NCI-H187 (cell line): ENCODE measurements around the gene IKZF3.
"Not testable (repeated sequence)": the region's sequence is repeated elsewhere in the genome, so short reads cannot be mapped to it uniquely, and the experiment has no call there.

Experiments
- DNase-seq, 2 experiments: peaks; one replicate each; lab custom pipeline; 2025; lab: John Stamatoyannopoulos, UW

IKZF3 gene

DNA sequence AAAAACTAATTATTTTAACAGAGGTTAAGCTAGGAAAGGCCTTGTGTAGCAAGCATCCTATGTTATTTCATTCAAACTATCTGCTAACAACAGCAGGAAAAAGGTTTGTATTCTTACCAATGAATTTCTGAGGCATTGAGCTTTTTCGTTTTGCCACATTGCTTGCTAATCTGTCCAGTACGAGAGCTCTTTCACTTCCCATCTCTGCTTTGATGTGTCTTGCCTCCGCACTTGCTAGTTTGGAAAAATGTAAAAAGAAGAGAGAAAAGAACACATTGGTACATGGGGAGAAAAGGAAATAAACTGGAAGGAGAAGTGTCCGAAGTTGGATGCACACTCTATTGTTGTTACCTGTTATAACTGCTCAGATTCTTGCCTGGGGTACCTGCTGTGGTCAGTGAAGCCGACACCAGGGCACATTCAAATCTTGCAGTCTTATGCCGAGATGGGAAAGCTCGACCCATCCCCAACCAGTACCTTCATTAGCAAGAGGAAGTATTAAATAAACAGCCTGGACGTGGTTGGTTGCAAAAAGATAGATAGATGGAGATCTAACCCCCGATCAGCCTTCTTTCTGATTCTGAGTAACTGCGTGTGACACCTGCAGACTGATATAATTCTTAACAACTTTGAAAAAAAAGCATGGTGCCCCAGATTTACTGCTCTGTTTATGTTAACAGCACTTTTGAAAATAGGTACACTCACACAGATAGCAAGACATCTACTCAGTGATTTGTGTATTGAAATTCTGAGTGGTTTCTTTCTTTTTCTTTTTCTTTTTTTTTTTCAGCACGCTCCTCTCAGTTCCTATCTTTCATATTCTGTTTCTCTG is 86.4 kb downstream of the IKZF3 start:
- DNase-seq = no peak

DNA sequence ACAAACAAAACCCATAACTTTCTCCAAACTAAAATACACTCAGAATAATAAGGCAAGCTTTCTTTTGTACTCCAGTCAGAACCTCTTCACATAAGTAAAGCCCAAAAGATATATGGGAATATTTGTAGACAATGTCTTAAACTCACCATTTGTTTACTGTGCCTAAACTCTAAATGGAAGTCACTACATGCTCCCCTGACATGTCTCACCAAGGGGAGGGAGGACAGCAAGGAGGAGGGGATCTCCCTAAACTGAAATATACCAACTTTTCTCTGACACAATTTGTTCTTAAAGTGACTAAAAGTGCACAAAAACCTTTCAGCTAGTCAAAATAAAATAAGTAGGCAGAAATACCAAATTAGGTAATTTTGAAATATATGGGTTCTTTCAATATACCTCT is 87.9 kb downstream of the IKZF3 start:
- DNase-seq = no peak

GRCh38 chr17:39775031-39775430 is 89.1 kb downstream of the IKZF3 start:
- DNase-seq = no peak

GRCh38 chr17:39774047-39774446 is 90.1 kb downstream of the IKZF3 start:
- no peak for DNase-seq

GRCh38 chr17:39772987-39773934 is 90.9 kb downstream of the IKZF3 start:
- DNase-seq = no peak

DNA sequence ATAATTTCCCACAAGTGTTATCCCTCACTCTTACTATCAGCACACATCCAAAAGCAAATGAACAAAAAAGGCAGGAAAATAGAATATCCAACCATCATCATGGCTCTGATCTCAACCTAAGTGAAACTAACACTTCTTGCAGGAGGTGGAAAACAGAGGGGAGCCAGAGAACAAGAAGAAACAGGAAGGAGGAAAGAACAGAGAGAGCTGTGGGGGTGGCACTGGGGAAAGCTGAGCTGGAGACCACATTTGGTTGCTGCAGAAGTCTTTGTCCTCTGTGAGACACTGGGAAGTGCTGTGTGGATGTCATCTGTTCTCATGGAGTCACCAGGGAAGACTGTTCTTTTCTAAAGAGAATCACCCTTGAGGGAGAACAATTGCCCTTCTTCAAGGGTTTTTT is 91.7 kb downstream of the IKZF3 start:
- DNase-seq = no peak

DNA sequence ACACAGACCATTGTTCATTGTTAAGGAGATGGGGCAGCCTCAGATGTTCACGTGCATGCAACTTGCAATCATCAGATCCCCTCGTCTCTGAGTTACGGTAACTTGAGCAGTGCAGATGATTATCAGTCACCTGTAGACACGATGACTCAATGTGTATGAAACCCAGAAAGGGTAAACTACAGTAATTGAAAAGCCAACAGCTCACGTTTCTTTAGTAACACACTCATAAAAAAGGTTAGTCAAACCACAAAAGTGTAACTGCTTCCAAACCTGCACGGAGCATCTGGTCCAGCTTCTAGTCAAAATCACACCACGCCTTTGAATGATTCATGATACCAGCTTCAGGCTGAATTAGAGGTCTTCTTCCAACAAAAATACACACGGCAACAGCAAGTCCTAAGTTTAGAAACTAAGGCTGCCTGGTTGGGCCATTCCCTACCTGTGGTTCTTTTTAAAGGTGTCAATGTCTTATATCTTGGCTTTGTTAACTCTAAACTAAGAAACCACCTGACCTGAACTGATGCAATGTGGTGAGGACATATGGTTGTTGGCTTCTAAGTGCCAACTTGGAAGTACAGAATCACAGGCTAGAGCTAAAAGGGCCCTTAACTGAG is 94.0 kb downstream of the IKZF3 start:
- DNase-seq = peak in 1 of 2 experiments; percentile 9

DNA sequence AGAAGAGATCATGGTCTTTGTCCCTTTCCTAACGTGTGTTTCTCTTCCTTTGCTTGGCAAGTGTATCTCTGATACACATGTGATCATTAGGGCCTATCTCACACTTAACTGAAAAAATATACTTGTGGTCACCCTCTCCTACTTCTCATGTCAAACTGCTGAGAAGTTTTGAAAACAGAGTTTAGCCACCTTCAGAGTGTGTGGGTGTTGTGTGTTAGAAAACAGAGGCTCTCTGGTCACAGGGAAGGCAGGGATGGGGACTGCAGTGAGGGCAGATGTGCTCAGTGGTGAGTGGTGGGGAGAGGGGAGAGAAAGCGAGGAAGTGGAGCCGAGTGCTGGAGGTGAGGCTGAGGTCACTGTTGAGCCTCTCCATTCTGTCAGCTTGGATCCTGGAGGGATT is 97.0 kb downstream of the IKZF3 start:
- DNase-seq = no peak

DNA sequence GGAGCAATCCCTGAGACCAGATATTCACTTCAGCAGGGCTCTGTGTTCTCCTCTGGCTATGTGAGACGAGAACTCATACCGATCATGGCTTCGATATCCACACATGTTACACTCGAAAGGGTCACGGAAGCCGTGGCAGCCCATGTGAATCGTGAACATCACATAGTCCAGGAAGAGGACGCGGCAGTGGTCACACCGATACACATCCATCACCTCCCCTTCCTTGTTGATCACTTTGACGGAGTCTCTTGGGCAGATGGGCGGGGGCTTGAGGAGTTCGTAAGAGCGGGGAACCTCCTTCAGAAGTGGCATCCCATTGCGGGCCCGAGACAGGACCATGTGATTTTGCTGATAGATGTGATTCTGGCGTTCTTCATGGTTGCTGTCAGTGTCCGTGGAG is 98.3 kb downstream of the IKZF3 start:
- no peak for DNase-seq

DNA sequence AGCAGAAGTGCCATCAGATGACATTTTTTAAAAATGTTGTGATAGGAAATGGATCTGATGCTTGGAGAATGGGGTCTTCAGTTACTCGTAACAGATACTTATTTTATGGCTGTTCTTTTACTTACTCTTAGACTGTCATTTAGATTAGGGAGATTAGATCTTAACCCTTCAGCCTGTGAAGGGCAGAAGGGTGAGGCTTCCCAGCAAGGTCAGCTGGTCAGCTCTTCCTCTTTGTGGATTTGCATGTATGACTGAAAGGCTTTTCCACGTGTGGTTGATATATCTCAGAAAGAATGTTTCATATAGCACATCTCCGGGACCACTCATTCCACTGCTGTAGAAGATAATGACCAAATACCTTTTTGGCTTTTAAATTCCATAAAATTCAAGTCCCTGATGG is 98.9 kb downstream of the IKZF3 start:
- no peak for DNase-seq

DNA sequence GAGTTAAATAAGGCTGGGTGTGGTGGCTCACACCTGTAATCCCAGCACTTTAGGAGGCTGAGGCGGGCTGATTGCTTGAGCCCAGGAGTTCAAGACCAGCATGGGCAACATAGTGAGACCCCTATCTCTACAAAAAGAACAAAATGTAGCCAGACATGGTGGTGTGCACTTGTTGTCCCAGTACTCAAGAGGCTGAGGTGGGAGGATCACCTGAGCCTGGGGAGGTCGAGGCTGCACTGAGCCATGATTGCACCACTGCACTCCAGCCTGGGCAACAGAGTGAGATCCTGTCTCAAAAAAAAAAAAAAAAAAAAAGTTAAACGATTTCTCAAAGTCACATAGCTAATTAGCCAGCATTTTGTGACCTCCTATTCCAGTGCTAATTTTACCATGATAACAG is 99.9 kb downstream of the IKZF3 start:
- not testable (repeated sequence) for DNase-seq

GRCh38 chr17:39763051-39763820 is 100.9 kb downstream of the IKZF3 start:
- no peak for DNase-seq

- no peak for DNase-seq
Observed at GRCh38 chr17:39761861-39762496, 102.1 kb downstream of the IKZF3 start.

DNA sequence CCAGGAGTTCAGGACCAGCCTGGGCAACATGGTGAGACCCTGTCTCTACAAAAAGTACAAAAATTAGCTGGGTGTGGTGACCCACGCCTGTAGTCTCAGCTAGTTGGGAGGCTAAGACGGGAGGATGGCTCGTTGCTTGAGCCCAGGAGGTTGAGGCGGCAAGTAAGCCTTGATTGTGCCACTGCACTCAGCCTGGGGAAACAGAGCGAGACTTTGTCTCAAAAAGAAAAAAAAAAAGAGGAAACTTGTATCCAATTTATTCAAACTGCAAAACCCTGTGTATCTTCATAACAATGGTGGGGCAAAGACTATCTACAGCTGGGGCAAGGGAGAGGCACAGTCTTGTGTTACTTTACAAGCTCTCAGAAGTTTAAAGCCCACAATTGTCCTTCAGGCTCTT is 104.9 kb downstream of the IKZF3 start:
- no peak for DNase-seq

DNA sequence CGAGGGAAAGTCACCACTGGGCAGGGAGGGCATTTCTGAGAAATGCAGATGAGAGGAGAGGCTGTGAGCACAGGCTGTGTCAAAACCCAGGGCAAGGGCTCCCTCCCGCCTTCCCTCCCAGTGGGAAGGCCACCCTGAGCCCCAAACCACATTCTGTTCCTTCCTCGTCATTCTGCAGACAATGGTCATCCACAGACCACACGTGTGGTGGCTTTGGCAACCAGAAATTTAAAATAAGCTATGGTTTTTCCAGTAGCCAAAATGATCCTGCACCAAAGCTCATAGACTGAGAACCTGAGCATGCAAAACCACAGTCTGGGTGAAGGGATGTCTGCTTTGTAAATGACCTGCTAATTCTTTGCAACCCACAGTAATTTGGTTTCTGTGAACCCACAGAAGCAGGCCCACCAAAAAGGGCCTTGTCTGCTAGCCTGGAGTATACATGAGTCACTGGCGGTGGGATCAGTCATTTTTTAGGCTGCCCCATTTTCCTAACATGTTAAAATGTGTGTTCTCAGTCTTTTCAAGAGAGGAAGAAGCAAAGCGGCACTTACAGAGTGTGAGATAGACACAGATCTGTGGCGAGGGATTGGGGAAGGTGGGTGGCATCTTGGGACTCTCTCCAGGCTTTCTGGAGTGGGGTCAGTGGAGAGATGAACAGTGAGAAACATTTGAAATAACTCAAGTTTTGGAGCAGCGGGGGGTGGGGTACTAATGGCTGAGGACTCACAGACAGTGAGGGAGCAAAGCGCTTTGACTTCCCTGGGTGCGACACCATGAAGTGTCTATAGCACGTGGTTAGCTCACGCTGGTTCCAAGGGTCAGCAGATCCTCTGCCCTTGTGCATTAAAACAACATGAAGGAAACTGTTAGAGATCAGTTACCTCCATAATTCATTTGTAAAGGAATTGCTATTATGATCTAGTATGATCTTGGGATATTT is 105.9 kb downstream of the IKZF3 start:
- DNase-seq = no peak

GRCh38 chr17:39757176-39757662 is 106.9 kb downstream of the IKZF3 start:
- DNase-seq = no peak

- no peak for DNase-seq
Observed at GRCh38 chr17:39756380-39757079, 107.6 kb downstream of the IKZF3 start.

GRCh38 chr17:39755554-39756379 is 108.3 kb downstream of the IKZF3 start:
- DNase-seq = no peak
